Ishikawa (cell line): Measurements from ENCODE around the gene GALNT6.

Source experiments
- CEBPB ChIP-seq: IDR thresholded peaks from 2 replicates; pipeline ENCODE4 v1.6.1; 2012
- CREB1 ChIP-seq: IDR thresholded peaks from 2 replicates; pipeline ENCODE4 v1.6.1; 2012; ENCODE audit warnings: low read depth
- EGR1 ChIP-seq: IDR thresholded peaks from 2 replicates; pipeline ENCODE4 v1.6.1; 2012
- EP300 ChIP-seq: IDR thresholded peaks from 2 replicates; pipeline ENCODE4 v1.6.1; 2012; ENCODE audit warnings: borderline replicate concordance
- FOXM1 ChIP-seq: IDR thresholded peaks from 2 replicates; pipeline ENCODE4 v1.6.1; 2012; ENCODE audit warnings: low read depth, borderline replicate concordance
- NFIC ChIP-seq: IDR thresholded peaks from 2 replicates; pipeline ENCODE4 v1.6.1; 2012
- RAD21 ChIP-seq: IDR thresholded peaks from 2 replicates; pipeline ENCODE4 v1.6.1; 2012; ENCODE audit warnings: low read depth
- TAF1 ChIP-seq: IDR thresholded peaks from 2 replicates; pipeline ENCODE4 v1.6.1; 2012; ENCODE audit warnings: low read depth, mild to moderate bottlenecking
- TCF12 ChIP-seq: IDR thresholded peaks from 2 replicates; pipeline ENCODE4 v1.6.1; 2012; ENCODE audit warnings: low read depth
- TEAD4 ChIP-seq: IDR thresholded peaks from 2 replicates; pipeline ENCODE4 v1.6.1; 2012
- YY1 ChIP-seq: IDR thresholded peaks from 2 replicates; pipeline ENCODE4 v1.6.1; 2012; ENCODE audit warnings: low read depth
- ZBTB7A ChIP-seq: IDR thresholded peaks from 2 replicates; pipeline ENCODE4 v1.6.1; 2012; ENCODE audit warnings: low read depth
- TF ChIP-seq, protein P1 (sequence below): IDR thresholded peaks from 2 replicates; pipeline ENCODE4 v1.6.1; 2012; ENCODE audit warnings: low read depth, mild to moderate bottlenecking
- TF ChIP-seq, protein P2 (sequence below): IDR thresholded peaks from 2 replicates; pipeline ENCODE4 v1.6.1; 2012
- TF ChIP-seq, protein P3 (sequence below): IDR thresholded peaks from 2 replicates; pipeline ENCODE4 v1.6.1; 2012

GALNT6 gene

DNA sequence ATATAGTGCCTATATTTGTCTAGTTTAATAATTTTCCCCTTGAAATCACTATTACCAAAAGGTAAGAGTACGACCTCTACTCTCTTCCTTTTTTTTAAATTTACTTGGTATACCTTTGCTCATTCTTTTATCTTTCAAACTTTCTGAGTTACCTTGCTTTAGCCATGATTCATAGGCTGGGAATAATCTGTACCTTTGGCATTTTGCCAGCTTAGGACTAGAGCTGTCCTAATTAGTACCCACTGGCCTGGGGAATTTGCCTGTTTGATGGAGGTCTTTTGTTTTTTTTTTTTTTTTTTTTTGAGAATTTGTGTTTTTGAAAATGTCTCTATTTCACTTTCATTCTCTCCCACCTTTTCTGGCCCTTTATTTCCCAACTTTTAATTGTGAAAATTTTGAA is 24.7 kb upstream of the GALNT6 start:
- TF ChIP-seq NFIC (peak; percentile 63), CEBPB (no peak)

DNA sequence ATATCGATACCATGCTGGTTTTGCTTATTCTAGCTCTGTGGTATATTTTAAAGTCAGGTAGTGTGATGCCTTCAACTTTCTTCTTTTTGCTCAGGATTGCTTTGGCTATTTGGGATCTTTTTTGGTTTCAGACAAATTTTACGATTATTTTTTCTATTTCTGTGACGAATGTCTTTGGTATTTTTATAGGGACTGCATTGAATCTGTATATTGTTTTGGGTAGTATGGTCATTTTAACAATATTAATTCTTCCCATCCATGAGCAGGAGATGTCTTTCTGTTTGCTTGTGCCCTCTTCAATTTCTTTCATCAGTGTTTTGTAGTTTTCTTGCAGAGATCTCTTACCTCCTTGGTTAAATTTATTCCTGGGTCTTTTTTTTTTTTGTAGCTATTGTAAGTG is 22.6 kb upstream of the GALNT6 start:
- TF ChIP-seq, protein P1, sequence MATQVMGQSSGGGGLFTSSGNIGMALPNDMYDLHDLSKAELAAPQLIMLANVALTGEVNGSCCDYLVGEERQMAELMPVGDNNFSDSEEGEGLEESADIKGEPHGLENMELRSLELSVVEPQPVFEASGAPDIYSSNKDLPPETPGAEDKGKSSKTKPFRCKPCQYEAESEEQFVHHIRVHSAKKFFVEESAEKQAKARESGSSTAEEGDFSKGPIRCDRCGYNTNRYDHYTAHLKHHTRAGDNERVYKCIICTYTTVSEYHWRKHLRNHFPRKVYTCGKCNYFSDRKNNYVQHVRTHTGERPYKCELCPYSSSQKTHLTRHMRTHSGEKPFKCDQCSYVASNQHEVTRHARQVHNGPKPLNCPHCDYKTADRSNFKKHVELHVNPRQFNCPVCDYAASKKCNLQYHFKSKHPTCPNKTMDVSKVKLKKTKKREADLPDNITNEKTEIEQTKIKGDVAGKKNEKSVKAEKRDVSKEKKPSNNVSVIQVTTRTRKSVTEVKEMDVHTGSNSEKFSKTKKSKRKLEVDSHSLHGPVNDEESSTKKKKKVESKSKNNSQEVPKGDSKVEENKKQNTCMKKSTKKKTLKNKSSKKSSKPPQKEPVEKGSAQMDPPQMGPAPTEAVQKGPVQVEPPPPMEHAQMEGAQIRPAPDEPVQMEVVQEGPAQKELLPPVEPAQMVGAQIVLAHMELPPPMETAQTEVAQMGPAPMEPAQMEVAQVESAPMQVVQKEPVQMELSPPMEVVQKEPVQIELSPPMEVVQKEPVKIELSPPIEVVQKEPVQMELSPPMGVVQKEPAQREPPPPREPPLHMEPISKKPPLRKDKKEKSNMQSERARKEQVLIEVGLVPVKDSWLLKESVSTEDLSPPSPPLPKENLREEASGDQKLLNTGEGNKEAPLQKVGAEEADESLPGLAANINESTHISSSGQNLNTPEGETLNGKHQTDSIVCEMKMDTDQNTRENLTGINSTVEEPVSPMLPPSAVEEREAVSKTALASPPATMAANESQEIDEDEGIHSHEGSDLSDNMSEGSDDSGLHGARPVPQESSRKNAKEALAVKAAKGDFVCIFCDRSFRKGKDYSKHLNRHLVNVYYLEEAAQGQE: no peak
- TF ChIP-seq FOXM1 (no peak), TEAD4 (no peak), NFIC (no peak), EGR1 (no peak), EP300 (no peak), TCF12 (no peak), ZBTB7A (no peak), CEBPB (no peak), RAD21 (no peak), CREB1 (no peak), YY1 (no peak), TAF1 (no peak)
- TF ChIP-seq, protein P2, sequence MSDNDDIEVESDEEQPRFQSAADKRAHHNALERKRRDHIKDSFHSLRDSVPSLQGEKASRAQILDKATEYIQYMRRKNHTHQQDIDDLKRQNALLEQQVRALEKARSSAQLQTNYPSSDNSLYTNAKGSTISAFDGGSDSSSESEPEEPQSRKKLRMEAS: no peak
- TF ChIP-seq, protein P3, sequence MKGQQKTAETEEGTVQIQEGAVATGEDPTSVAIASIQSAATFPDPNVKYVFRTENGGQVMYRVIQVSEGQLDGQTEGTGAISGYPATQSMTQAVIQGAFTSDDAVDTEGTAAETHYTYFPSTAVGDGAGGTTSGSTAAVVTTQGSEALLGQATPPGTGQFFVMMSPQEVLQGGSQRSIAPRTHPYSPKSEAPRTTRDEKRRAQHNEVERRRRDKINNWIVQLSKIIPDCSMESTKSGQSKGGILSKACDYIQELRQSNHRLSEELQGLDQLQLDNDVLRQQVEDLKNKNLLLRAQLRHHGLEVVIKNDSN: no peak

DNA sequence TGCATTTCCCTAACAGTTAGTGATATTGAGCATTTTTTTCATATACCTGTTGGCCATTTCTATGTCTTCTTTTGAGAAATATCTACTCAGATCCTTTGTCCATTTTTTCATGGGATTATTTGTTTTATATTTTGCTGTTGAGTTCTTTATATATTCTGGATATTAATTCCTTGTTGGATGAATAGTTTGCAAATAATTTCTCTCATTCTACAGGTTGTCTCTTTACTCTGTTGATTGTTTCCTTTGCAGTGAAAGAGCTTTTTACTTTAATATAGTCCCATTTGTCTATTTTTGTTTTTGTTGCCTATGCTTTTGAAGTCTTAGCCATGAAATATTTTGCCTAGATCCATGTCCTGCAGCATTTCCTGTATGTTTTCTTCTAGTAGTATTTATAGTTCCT is 21.9 kb upstream of the GALNT6 start:
- TF ChIP-seq EGR1: no peak
- TF ChIP-seq, protein P1: no peak
- no peak for TF ChIP-seq FOXM1
- TF ChIP-seq, protein P2: no peak
- no peak for TF ChIP-seq YY1
- no peak for TF ChIP-seq TEAD4
- no peak for TF ChIP-seq CREB1
- TF ChIP-seq RAD21: no peak
- TF ChIP-seq ZBTB7A: no peak

DNA sequence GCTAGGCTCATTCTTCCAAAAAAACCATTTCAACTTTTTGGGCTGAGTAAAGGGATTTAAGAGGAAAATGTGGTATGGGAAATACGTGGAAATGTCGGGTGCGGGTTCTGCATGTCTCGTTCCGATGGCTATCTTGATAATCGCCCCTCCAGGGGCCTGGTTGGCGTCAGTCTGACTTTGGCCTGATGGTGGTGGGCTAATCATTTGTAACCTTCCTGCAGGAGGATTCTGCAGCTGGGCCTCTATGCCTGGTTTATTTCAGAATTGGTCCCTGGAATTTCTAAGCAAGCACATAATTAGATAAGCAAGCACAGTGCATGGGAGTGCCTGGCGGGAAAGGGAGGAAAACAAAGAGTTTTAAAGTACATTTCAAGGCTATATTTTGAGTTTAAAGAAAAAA is 18.6 kb upstream of the GALNT6 start:
- TF ChIP-seq, protein P1: no peak
- TF ChIP-seq FOXM1: no peak
- no peak for TF ChIP-seq EGR1
- no peak for TF ChIP-seq RAD21
- no peak for TF ChIP-seq TEAD4
- no peak for TF ChIP-seq TAF1
- TF ChIP-seq TCF12: no peak
- no peak for TF ChIP-seq CREB1

DNA sequence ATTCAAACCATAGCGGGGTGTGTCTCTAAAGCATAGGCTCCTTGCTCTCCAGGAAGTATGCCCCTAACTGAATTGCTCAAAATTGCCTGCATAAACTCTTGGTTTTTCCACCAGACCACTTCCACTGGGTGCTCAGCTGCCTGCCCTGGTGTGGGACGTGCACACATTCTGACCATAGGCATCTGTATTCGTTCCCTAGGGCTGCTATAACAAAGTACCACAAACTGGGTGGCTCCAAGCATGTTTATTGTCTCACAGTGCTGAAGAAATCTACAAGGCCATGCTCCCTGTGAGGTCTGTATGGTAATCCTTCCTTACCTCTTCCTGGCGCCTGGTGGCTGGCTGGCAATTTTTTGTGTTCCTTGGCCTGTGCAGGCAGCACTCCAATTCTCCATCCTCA is 16.4 kb upstream of the GALNT6 start:
- TF ChIP-seq TEAD4 (no peak), FOXM1 (no peak), TCF12 (no peak), YY1 (no peak), EP300 (no peak), RAD21 (no peak), EGR1 (no peak), CEBPB (no peak), NFIC (no peak), TAF1 (no peak), ZBTB7A (no peak), CREB1 (no peak)
- TF ChIP-seq, protein P1: no peak
